SK-N-SH (cell line): ENCODE results near the gene CRIP2. TPM values are rescaled to one million over a fixed set of nuclear protein-coding genes. Genes with fewer than 3 reads are reported as not detected.
A peak's percentile ranks its signal among the peaks of the same experiment; 100 is the strongest.

Experiments used
- CTCF ChIA-PET: fragments of 300-600, 350-600 bp; formaldehyde crosslinking; extraction: SDS; loops from one replicate; lab custom pipeline; 2021; lab: Yijun Ruan, JAX
- POLR2A ChIA-PET: fragments of 350-600 bp; sonication (Branson Sonifier 250); formaldehyde crosslinking; extraction: SDS; loops from one replicate; lab custom pipeline; 2020; ENCODE audit warnings: antibody characterized with exemption, inconsistent platforms; lab: Yijun Ruan, JAX
- DNase-seq: peaks from one replicate; pipeline ENCODE4 v3.0.0; 2012
- H2AFZ ChIP-seq: fragments of 200-600 bp; sonication (generic); 2 replicates; pipeline ENCODE4 v1.8.1; 2016; ENCODE audit warnings: antibody characterized with exemption, mild to moderate bottlenecking, low read depth
- H3F3A ChIP-seq: fragments of 200-600 bp; sonication (generic); replicated peaks from 2 replicates; pipeline ENCODE3; 2016; ENCODE audit warnings: antibody characterized with exemption, mild to moderate bottlenecking; ENCODE audit not compliant: insufficient read depth
- H3K27ac ChIP-seq, 2 experiments: fragments of 200-500 bp in 1 of 2; fragments of 200-600 bp in 1 of 2; sonication (Bioruptor generic) in 1 of 2; sonication (generic), shearing (Covaris generic) in 1 of 2; 2 replicates each; pipeline versions ENCODE4 v1.5.1 to v1.6.1; 2014 to 2016; ENCODE audit warnings: low read depth in 2 of 2, inconsistent platforms in 1 of 2, low read length in 1 of 2, mild to moderate bottlenecking in 1 of 2, mixed read lengths in 1 of 2
- H3K27me3 ChIP-seq: fragments of 200-600 bp; sonication (generic), shearing (Covaris generic); 2 replicates; pipeline ENCODE4 v1.6.1; 2016; ENCODE audit warnings: mixed run types; ENCODE audit not compliant: insufficient read depth
- H3K36me3 ChIP-seq, 2 experiments: fragments of 200-500 bp in 1 of 2; fragments of 200-600 bp in 1 of 2; sonication (Bioruptor generic) in 1 of 2; sonication (generic) in 1 of 2; replicated peaks in 1 of 2; 2 replicates each; pipeline versions ENCODE3 to v1.5.1; 2014 to 2016; ENCODE audit warnings: low read length in 1 of 2, mild to moderate bottlenecking in 1 of 2; ENCODE audit not compliant: insufficient read depth in 2 of 2, control insufficient read depth in 1 of 2
- H3K4me1 ChIP-seq, 2 experiments: fragments of 200-500 bp in 1 of 2; fragments of 200-600 bp in 1 of 2; sonication (Bioruptor generic) in 1 of 2; sonication (generic), shearing (Covaris generic) in 1 of 2; 2 replicates each; pipeline versions ENCODE4 v1.5.1 to v1.6.1; 2014 to 2016; ENCODE audit warnings: low read depth in 1 of 2, low read length in 1 of 2, mixed run types in 1 of 2; ENCODE audit not compliant: insufficient read depth in 2 of 2, control insufficient read depth in 1 of 2
- H3K4me2 ChIP-seq: fragments of 200-600 bp; sonication (generic), shearing (Covaris generic); 2 replicates; pipeline ENCODE4 v1.6.1; 2017; ENCODE audit warnings: mixed run types
- H3K4me3 ChIP-seq, 2 experiments: fragments of 200-500 bp in 1 of 2; fragments of 200-600 bp in 1 of 2; sonication (Bioruptor generic) in 1 of 2; sonication (generic), shearing (Covaris generic) in 1 of 2; 2 replicates each; pipeline versions ENCODE4 v1.5.1 to v1.8.1; 2014 to 2016; ENCODE audit warnings: low read depth in 2 of 2, inconsistent platforms in 1 of 2, low read length in 1 of 2, mild to moderate bottlenecking in 1 of 2, mixed read lengths in 1 of 2, moderate library complexity in 1 of 2
- H3K79me2 ChIP-seq: fragments of 200-600 bp; sonication (generic); 2 replicates; pipeline ENCODE4 v1.8.1; 2017; ENCODE audit warnings: mild to moderate bottlenecking; ENCODE audit not compliant: insufficient read depth
- H3K9ac ChIP-seq: fragments of 200-600 bp; sonication (generic); 2 replicates; pipeline ENCODE4 v1.6.1; 2017; ENCODE audit warnings: mixed run types
- H3K9me2 ChIP-seq: fragments of 200-600 bp; sonication (generic); 2 replicates; pipeline ENCODE4 v1.6.1; 2017; ENCODE audit warnings: mixed run types
- H3K9me3 ChIP-seq: fragments of 200-600 bp; sonication (generic); 2 replicates; pipeline ENCODE4 v1.6.1; 2017; ENCODE audit warnings: mixed run types, mild to moderate bottlenecking, moderate library complexity
- H4K20me1 ChIP-seq: fragments of 200-600 bp; sonication (generic); 2 replicates; pipeline ENCODE4 v1.6.1; 2017; ENCODE audit warnings: mild to moderate bottlenecking, mixed run types; ENCODE audit not compliant: insufficient read depth
- ELF1 ChIP-seq: IDR thresholded peaks from 2 replicates; pipeline ENCODE4 v1.4.0; 2012
- FOXJ3 ChIP-seq: sonication (generic); formaldehyde crosslinking; IDR thresholded peaks from 2 replicates; pipeline ENCODE4 v1.5.1; 2020; ENCODE audit warnings: mild to moderate bottlenecking, missing genetic modification reagents
- FOXM1 ChIP-seq: IDR thresholded peaks from 2 replicates; pipeline ENCODE4 v1.4.0; 2012; ENCODE audit warnings: low read depth, mild to moderate bottlenecking
- MXI1 ChIP-seq: IDR thresholded peaks from 2 replicates; pipeline ENCODE4 v1.6.1; 2012; ENCODE audit warnings: mild to moderate bottlenecking, low read depth, low read length, improper control_type of control experiment
- POLR2AphosphoS5 ChIP-seq: IDR thresholded peaks from 2 replicates; pipeline ENCODE4 v1.6.1; 2012; ENCODE audit warnings: low read depth, low read length
- RFX5 ChIP-seq: IDR thresholded peaks from 2 replicates; pipeline ENCODE4 v1.6.1; 2012; ENCODE audit warnings: mild to moderate bottlenecking, improper control_type of control experiment, low read length
- SMC3 ChIP-seq: IDR thresholded peaks from 2 replicates; pipeline ENCODE4 v1.6.1; 2012; ENCODE audit warnings: low read depth, low read length, improper control_type of control experiment
- TAF1 ChIP-seq: IDR thresholded peaks from 2 replicates; pipeline ENCODE4 v1.6.1; 2012; ENCODE audit warnings: low read depth, mild to moderate bottlenecking, low read length, moderate library complexity, borderline replicate concordance
- TCF12 ChIP-seq: IDR thresholded peaks from 2 replicates; pipeline ENCODE4 v1.4.0; 2012
- TEAD4 ChIP-seq: IDR thresholded peaks from 2 replicates; pipeline ENCODE4 v1.4.0; 2012; ENCODE audit warnings: mild to moderate bottlenecking, borderline replicate concordance; ENCODE audit not compliant: insufficient read depth
- WGBS: methylation state at CpG from one replicate; pipeline ENCODE4 v1.1.6; 2017; ENCODE audit warnings: low lambda C conversion rate; 5-methylcytosine and 5-hydroxymethylcytosine counted together
- polyA plus RNA-seq, 3 experiments: library from polyadenylated mRNA; depleted of rRNA; stranded (reverse); fragments of >200 nt; gene quantifications; 2 replicates each; pipeline ENCODE4 v1.2.3, GENCODE V29; 2012
- TF ChIP-seq, protein P1 (sequence below): fragments of 150-350 bp; IDR thresholded peaks from 2 replicates; pipeline ENCODE4 v1.6.1; 2016; ENCODE audit warnings: mild to moderate bottlenecking, low read depth, low read length
- TF ChIP-seq, protein P2 (sequence below): IDR thresholded peaks from 2 replicates; pipeline ENCODE4 v1.4.0; 2012; ENCODE audit warnings: low read depth, borderline replicate concordance
- TF ChIP-seq, protein P3 (sequence below): IDR thresholded peaks from 2 replicates; pipeline ENCODE4 v1.4.0; 2012; ENCODE audit warnings: low read depth
- TF ChIP-seq, protein P4 (sequence below): fragments of 150-350 bp; IDR thresholded peaks from 2 replicates; pipeline ENCODE4 v1.6.1; 2017; ENCODE audit warnings: antibody characterized with exemption, low read length, low read depth, borderline replicate concordance

CRIP2 gene
- polyA plus RNA-seq, 1 of the 3 experiments (the other 2 are of a cell fraction) = 335 TPM

DNA sequence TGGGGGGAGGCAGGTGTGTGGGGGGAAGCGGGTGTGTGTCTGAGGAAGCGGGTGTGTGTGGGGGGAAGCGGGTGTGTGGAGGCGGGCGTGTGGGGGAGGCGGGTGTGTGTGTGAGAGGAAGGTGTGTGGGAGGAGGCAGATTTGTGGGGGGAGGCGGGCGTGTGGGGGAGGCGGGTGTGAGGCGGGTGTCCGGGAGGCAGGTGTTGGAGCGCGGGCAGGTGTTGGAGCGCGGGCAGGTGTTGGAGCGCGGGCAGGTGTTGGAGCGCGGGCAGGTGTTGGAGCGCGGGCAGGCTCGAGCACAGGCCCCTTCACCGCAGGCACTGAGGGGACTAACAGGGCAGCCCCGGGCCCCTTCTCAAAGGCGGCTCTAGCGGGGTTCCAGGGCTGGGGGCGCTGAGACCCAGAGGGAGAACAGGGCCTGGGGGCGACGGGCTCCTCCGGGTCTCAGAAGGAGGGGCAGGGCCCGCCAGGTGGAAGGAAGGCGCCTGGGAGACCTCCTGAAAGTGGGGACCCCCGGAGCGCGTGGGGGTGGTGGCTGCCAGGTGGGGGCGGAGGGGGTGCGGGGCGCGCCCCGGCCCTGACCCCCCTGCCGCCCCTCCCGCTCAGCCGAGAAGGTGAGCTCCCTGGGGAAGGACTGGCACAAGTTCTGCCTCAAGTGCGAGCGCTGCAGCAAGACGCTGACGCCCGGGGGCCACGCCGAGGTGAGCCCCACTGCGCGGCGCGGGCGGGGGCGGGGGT is 3.2 kb downstream of the CRIP2 start:
- H3F3A ChIP-seq = peaks cover 36% of the 10 kb centered on the region
- CTCF ChIA-PET = interaction anchor here (2.4 to 4.7 kb wide), 3 partner anchors 8 to 12 kb away, joined by 12 to 80 read pairs (median 34); partner anchors contain the start of genes CRIP1 and TEDC1
- peaks cover 0 to 2% of the 10 kb centered on the region in 2 experiments for H3K36me3 ChIP-seq
- H2AFZ ChIP-seq = no peak overlapping the region
- H3K27ac ChIP-seq = peak overlapping the region in 1 of 2 experiments; percentile 99; a peak in 2 of 4 replicates
- H4K20me1 ChIP-seq = peaks cover 6% of the 10 kb centered on the region; the same call in 1 of the 2 replicates
- peaks cover 32% of the 10 kb centered on the region for H3K79me2 ChIP-seq
- no peaks in the 10 kb centered on the region for H3K9me3 ChIP-seq
- H3K27me3 ChIP-seq = no peaks in the 10 kb centered on the region
- peaks cover 36 to 60% of the 10 kb centered on the region in 2 experiments; a peak in 3 of 4 replicates for H3K4me1 ChIP-seq
- TF ChIP-seq ELF1 (no peak), RFX5 (no peak), MXI1 (no peak), TEAD4 (no peak), FOXJ3 (no peak), FOXM1 (no peak), POLR2AphosphoS5 (no peak), SMC3 (no peak), TCF12 (no peak), TAF1 (no peak)
- TF ChIP-seq, protein P1, sequence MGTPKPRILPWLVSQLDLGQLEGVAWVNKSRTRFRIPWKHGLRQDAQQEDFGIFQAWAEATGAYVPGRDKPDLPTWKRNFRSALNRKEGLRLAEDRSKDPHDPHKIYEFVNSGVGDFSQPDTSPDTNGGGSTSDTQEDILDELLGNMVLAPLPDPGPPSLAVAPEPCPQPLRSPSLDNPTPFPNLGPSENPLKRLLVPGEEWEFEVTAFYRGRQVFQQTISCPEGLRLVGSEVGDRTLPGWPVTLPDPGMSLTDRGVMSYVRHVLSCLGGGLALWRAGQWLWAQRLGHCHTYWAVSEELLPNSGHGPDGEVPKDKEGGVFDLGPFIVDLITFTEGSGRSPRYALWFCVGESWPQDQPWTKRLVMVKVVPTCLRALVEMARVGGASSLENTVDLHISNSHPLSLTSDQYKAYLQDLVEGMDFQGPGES = no peak
- TF ChIP-seq, protein P2, sequence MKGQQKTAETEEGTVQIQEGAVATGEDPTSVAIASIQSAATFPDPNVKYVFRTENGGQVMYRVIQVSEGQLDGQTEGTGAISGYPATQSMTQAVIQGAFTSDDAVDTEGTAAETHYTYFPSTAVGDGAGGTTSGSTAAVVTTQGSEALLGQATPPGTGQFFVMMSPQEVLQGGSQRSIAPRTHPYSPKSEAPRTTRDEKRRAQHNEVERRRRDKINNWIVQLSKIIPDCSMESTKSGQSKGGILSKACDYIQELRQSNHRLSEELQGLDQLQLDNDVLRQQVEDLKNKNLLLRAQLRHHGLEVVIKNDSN = no peak
- TF ChIP-seq, protein P3, sequence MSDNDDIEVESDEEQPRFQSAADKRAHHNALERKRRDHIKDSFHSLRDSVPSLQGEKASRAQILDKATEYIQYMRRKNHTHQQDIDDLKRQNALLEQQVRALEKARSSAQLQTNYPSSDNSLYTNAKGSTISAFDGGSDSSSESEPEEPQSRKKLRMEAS = no peak
- TF ChIP-seq, protein P4, sequence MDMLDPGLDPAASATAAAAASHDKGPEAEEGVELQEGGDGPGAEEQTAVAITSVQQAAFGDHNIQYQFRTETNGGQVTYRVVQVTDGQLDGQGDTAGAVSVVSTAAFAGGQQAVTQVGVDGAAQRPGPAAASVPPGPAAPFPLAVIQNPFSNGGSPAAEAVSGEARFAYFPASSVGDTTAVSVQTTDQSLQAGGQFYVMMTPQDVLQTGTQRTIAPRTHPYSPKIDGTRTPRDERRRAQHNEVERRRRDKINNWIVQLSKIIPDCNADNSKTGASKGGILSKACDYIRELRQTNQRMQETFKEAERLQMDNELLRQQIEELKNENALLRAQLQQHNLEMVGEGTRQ = no peak
- POLR2A ChIA-PET = no interaction called here
- H3K4me2 ChIP-seq = no peak overlapping the region
- no peak overlapping the region for H3K9ac ChIP-seq
- WGBS = 91% methylated on average over 32 of the region's 56 CpGs
- DNase-seq = no peak
- no peaks in the 10 kb centered on the region for H3K9me2 ChIP-seq
- H3K4me3 ChIP-seq = peak overlapping the region in 1 of 2 experiments; percentile 92; a peak in 1 of 4 replicates
